Suprapubic skin (tissue), 3 donors: ENCODE data around the gene BLTP3A.

Source experiments
- POLR2A ChIP-seq, 2 donors: fragments of 450-650 bp; IDR thresholded peaks; one replicate each; pipeline ENCODE4 v1.6.1; 2017; ENCODE audit warnings: antibody characterized with exemption in 2 of 2, mild to moderate bottlenecking in 2 of 2, moderate library complexity in 2 of 2
- TF ChIP-seq, protein P1 (sequence below), 2 donors: fragments of 200-600 bp in 1 of 2; fragments of 450-650 bp in 1 of 2; sonication (generic) in 1 of 2; IDR thresholded peaks; one replicate each; pipeline ENCODE4 v1.5.1; 2016 to 2019; ENCODE audit warnings: antibody characterized with exemption in 2 of 2, mild to moderate bottlenecking in 1 of 2, moderate library complexity in 1 of 2

GRCh38 chr6:34748757-34749156, 43.1 kb upstream of the BLTP3A start:
- TF ChIP-seq POLR2A (IDR thresholded peaks at IDR 0.05): no peak
- TF ChIP-seq, protein P1, sequence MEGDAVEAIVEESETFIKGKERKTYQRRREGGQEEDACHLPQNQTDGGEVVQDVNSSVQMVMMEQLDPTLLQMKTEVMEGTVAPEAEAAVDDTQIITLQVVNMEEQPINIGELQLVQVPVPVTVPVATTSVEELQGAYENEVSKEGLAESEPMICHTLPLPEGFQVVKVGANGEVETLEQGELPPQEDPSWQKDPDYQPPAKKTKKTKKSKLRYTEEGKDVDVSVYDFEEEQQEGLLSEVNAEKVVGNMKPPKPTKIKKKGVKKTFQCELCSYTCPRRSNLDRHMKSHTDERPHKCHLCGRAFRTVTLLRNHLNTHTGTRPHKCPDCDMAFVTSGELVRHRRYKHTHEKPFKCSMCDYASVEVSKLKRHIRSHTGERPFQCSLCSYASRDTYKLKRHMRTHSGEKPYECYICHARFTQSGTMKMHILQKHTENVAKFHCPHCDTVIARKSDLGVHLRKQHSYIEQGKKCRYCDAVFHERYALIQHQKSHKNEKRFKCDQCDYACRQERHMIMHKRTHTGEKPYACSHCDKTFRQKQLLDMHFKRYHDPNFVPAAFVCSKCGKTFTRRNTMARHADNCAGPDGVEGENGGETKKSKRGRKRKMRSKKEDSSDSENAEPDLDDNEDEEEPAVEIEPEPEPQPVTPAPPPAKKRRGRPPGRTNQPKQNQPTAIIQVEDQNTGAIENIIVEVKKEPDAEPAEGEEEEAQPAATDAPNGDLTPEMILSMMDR (IDR thresholded peaks at IDR 0.05): no peak
